Stomach smooth muscle (tissue), 2 donors: ENCODE measurements around the gene DUOX1.
"Not testable (repeated sequence)": the region's sequence is repeated elsewhere in the genome, so short reads cannot be mapped to it uniquely, and the experiment has no call there.

Experiments used
- H3K27ac ChIP-seq: one replicate; pipeline ENCODE4 v1.7.0; 2013; ENCODE audit warnings: mild to moderate bottlenecking, low read length, inconsistent platforms
- H3K27me3 ChIP-seq, 2 donors: one replicate each; pipeline ENCODE4 v1.7.0; 2013; ENCODE audit warnings: low read length in 2 of 2; ENCODE audit not compliant: insufficient read depth in 2 of 2, control insufficient read depth in 1 of 2
- H3K36me3 ChIP-seq, 2 donors: one replicate each; pipeline ENCODE4 v1.7.0; 2013; ENCODE audit warnings: low read length in 2 of 2; ENCODE audit not compliant: control insufficient read depth in 2 of 2, insufficient read depth in 2 of 2
- H3K4me1 ChIP-seq: one replicate; pipeline ENCODE4 v1.7.0; 2013; ENCODE audit warnings: low read length; ENCODE audit not compliant: control insufficient read depth, insufficient read depth
- H3K4me3 ChIP-seq, 2 donors: one replicate each; pipeline ENCODE4 v1.7.0; 2013; ENCODE audit warnings: low read length in 2 of 2
- H3K9ac ChIP-seq, 2 donors: one replicate each; pipeline ENCODE4 v1.7.0; 2013; ENCODE audit warnings: low read length in 2 of 2, mild to moderate bottlenecking in 1 of 2
- H3K9me3 ChIP-seq, 2 donors: one replicate each; pipeline ENCODE4 v1.7.0; 2013; ENCODE audit warnings: low read length in 2 of 2; ENCODE audit not compliant: control insufficient read depth in 2 of 2
- donor health status: healthy.
- donor health status: Pancreatic carcinoma.

The DUOX1 gene

GRCh38 chr15:45129651-45130129 is at the start of gene DUOX1, which contains the start of gene DUOXA1:
Gene DUOX1 (plus strand): TSS chr15:45129994. CDS start chr15:45131967, 1,973 bp downstream.
Gene DUOXA1 (minus strand): TSS chr15:45129879. CDS start chr15:45123014, 6,865 bp downstream.
- Histone ChIP-seq H3K36me3 (no peaks in the 10 kb centered on the region), H3K4me3 (peak within 1 kb of the TSS in 1 of 2 donors; percentile 35), H3K9me3 (peaks cover 0 to 3% of the 10 kb centered on the region in 2 donors), H3K4me1 (peaks cover 5% of the 10 kb centered on the region), H3K9ac (no peak within 1 kb of the TSS), H3K27ac (no peak within 1 kb of the TSS), H3K27me3 (peaks cover 49 to 55% of the 10 kb centered on the region in 2 donors)

- H3K9me3 ChIP-seq, H3K9ac ChIP-seq, H3K27ac ChIP-seq, H3K4me1 ChIP-seq, H3K27me3 ChIP-seq, H3K4me3 ChIP-seq, H3K36me3 ChIP-seq: not testable (repeated sequence)
Measured at GRCh38 chr15:45080593-45080992, 49.2 kb upstream of the DUOX1 start.

- H3K4me3 ChIP-seq, H3K27ac ChIP-seq, H3K27me3 ChIP-seq, H3K9me3 ChIP-seq, H3K4me1 ChIP-seq, H3K9ac ChIP-seq, H3K36me3 ChIP-seq: not testable (repeated sequence)
Measured at GRCh38 chr15:45082412-45082811, 47.4 kb upstream of the DUOX1 start.

GRCh38 chr15:45083223-45083622 is 46.6 kb upstream of the DUOX1 start:
- H3K36me3 ChIP-seq: no peaks in the 10 kb centered on the region
- H3K27ac ChIP-seq: no peak overlapping the region
- no peak overlapping the region for H3K9ac ChIP-seq
- H3K4me1 ChIP-seq: no peaks in the 10 kb centered on the region
- no peaks in the 10 kb centered on the region for H3K9me3 ChIP-seq
- H3K27me3 ChIP-seq: peaks cover 0 to 4% of the 10 kb centered on the region in 2 donors
- no peak overlapping the region for H3K4me3 ChIP-seq

- Histone ChIP-seq H3K36me3 (no peaks in the 10 kb centered on the region), H3K27ac (no peak overlapping the region), H3K4me3 (no peak overlapping the region), H3K4me1 (no peaks in the 10 kb centered on the region), H3K27me3 (peaks cover 0 to 4% of the 10 kb centered on the region in 2 donors), H3K9ac (no peak overlapping the region), H3K9me3 (no peaks in the 10 kb centered on the region)
Measured at GRCh38 chr15:45084163-45084562, 45.6 kb upstream of the DUOX1 start.

GRCh38 chr15:45087513-45087912 is 42.3 kb upstream of the DUOX1 start:
- H3K27me3 ChIP-seq: peaks cover 4 to 5% of the 10 kb centered on the region in 2 donors
- no peaks in the 10 kb centered on the region for H3K36me3 ChIP-seq
- H3K4me1 ChIP-seq: no peaks in the 10 kb centered on the region
- H3K9me3 ChIP-seq: peaks cover 2 to 5% of the 10 kb centered on the region in 2 donors
- no peak overlapping the region for H3K9ac ChIP-seq
- H3K4me3 ChIP-seq: no peak overlapping the region
- H3K27ac ChIP-seq: no peak overlapping the region

- Histone ChIP-seq H3K27me3 (peaks cover 4 to 5% of the 10 kb centered on the region in 2 donors), H3K27ac (no peak overlapping the region), H3K9me3 (peaks cover 2 to 5% of the 10 kb centered on the region in 2 donors), H3K4me3 (no peak overlapping the region), H3K9ac (no peak overlapping the region), H3K36me3 (no peaks in the 10 kb centered on the region), H3K4me1 (no peaks in the 10 kb centered on the region)
Measured at GRCh38 chr15:45088801-45089711, 40.7 kb upstream of the DUOX1 start.

- H3K4me3 ChIP-seq: no peak overlapping the region
- peaks cover 2 to 5% of the 10 kb centered on the region in 2 donors for H3K9me3 ChIP-seq
- no peak overlapping the region for H3K27ac ChIP-seq
- H3K9ac ChIP-seq: no peak overlapping the region
- peaks cover 4 to 5% of the 10 kb centered on the region in 2 donors for H3K27me3 ChIP-seq
- H3K4me1 ChIP-seq: no peaks in the 10 kb centered on the region
- H3K36me3 ChIP-seq: no peaks in the 10 kb centered on the region
Measured at GRCh38 chr15:45089712-45090373, 40.0 kb upstream of the DUOX1 start.

GRCh38 chr15:45091161-45091560 is 38.6 kb upstream of the DUOX1 start:
- H3K27ac ChIP-seq: no peak overlapping the region

GRCh38 chr15:45091576-45091975 is 38.2 kb upstream of the DUOX1 start:
- Histone ChIP-seq H3K27me3 (peaks cover 4 to 5% of the 10 kb centered on the region in 2 donors), H3K27ac (no peak overlapping the region), H3K36me3 (no peaks in the 10 kb centered on the region), H3K4me1 (no peaks in the 10 kb centered on the region), H3K9me3 (peaks cover 2 to 5% of the 10 kb centered on the region in 2 donors), H3K9ac (no peak overlapping the region), H3K4me3 (no peak overlapping the region)

More at GRCh38 chr15:45091161-45091560, 38.6 kb upstream of the DUOX1 start:
- Histone ChIP-seq H3K4me3 (no peak overlapping the region), H3K36me3 (no peaks in the 10 kb centered on the region), H3K4me1 (no peaks in the 10 kb centered on the region), H3K27me3 (peaks cover 4 to 5% of the 10 kb centered on the region in 2 donors), H3K9me3 (peaks cover 2 to 5% of the 10 kb centered on the region in 2 donors), H3K9ac (no peak overlapping the region)
